Activated CD4-positive, CD25-positive, alpha-beta regulatory T cell treated with anti-CD3 and anti-CD28 coated beads, Interleukin-2, amount 50 U/mL, for 24 hours (primary cell): Measurements from ENCODE around the gene KCNK18.

Source experiments
- ATAC-seq, 2 donors: fragments of 150-1000 bp; cut with Tn5 transposase; one replicate each; pipeline ENCODE4 v1.10.0; 2021; ENCODE audit warnings: mild to moderate bottlenecking in 1 of 2, moderate library complexity in 1 of 2

KCNK18 gene

DNA sequence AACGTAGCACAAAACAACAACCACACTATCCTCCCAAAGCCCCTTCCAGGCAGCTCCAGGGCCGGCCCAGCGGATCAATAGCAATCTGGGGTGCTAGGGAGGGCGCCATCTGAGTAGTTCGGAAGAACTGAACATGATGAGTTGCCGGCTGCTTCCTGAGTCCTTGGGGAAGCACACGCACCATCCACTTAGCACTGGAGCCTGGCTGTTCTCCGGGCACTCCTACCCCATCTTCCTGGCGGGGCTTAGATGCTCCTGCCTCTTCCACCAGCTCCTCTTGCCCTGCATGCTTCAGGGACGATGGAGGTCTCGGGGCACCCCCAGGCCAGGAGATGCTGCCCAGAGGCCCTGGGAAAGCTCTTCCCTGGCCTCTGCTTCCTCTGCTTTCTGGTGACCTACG is at the start of gene KCNK18:
TSS of gene KCNK18 (plus strand) at position 301 of the 400 bp plus-strand sequence. CDS start at position 301, 0 bp downstream.
- ATAC-seq, result no peak

DNA sequence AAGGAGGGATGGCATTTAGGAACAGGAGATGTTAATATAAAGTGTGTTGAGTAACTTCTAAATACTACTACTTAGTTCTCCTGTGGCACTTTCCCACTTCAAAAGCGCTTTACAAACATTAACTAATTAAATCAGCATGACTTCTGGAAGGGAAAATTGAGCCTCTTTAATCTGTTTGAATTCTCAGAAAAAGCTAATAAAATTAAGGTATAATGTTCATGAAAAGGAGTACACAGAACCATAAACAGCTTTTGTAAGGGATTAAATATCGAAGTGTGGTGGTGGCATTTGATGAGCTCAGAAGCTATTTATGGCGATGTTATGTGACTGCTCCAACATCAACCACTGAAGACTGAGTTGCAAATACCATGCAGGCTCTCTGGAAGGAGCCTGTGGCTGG is 49.0 kb upstream of the KCNK18 start:
- ATAC-seq, result no peak

DNA sequence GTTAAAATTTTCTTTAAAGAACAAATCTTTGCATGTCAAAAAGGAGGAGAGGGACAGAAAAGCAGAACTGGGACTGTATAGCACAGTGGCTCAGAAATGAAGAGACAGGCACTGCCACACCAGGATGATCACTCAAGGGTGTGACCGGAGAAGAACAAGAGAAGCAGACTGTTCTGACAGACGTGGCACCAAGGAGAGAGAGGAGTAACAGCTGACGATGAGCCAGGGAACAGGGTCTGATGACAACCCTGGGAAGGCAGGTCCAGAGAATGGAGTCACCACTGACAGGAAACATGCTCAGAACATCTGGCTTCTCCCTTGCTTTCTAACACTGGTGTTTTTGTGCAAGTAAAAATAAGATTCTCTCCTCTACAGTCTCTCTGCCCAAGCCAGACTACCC is 44.6 kb upstream of the KCNK18 start:
- no peak for ATAC-seq

DNA sequence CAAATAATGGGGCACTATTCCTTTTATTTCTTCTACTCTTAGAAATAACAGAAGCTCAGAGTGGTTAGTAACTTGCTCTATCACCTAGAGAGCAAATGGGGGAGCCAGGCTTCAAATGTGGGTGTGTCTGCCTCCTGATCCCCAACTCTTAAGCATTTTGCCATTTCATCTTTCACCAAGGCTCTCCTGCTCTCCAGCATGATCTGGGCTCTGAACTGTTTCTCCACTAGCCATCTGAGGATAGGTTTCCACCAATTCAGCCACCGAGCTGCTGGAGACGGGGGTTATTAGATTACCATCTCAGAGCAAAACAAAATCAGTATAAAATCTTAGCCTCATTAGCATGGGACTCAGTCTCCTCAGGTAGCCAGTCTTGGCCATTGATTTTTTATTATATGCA is 39.0 kb upstream of the KCNK18 start:
- ATAC-seq, result no peak

DNA sequence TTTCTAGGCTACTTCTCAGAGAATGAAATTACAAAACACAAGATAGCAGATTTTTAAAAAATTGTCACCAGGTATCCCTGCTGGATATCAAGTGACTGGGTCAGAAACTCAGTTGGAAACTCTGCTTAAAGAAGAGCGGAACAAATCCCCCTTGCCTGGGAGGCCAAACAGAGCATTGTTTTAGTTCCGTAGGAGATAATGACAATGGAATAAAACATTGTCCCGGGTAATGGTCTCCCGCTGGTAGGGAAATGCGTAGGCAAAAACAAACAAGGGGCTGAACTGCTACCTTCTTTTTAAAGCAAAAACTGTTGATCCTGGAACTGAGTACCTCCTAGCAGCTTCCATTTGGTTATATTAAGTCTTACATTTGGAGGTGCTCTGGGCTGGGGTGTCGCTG is 37.9 kb upstream of the KCNK18 start:
- ATAC-seq, result no peak

DNA sequence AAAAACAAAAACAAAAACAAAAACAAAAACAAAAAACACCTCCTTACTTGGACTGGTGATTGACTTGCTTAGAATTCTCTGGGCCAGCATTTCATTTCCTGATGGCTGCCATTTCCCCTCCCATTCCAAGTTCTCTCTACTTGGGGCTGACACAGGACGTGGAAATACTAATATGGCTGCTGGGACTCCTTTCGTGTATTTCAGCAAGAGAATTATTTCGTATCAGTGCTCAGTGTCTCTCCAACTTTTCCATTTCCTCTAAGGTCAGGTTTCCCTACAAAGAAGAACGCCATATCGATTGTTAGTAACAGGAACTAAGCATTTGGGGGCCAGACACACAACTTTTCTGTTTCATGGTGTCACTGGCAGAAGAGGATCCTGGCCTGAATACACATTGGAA is 36.7 kb upstream of the KCNK18 start:
- no peak for ATAC-seq

DNA sequence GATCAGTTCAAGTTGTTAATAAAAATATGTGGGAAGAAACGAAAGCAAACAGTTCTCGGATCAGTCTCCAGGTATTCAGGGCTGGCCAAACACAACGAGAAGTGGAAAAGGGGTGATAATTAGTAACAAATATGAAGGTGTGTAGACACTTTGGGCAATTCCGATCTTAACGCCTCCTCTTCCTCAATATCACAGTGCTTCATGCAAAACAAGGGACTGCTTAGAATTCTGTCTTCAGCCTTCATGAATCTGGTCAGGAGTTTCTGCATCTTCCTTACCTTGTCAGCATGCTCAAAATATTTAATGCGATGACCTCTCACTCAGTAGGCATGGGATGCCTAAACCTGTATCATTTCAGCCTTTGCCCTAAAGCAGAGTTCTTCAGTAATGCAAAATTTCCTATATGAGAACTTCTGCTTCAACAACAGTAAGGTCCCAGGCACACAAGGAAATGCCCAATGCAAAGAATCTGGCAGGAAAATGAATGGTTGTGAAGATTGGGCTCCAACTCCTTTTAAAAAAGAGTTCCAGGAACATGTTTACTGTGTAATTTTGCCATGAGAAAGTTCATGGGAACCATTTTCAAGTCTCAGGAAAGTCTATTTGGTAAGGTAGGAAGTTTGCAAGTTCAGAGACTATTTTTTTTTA is 35.8 kb upstream of the KCNK18 start:
- ATAC-seq, result no peak

DNA sequence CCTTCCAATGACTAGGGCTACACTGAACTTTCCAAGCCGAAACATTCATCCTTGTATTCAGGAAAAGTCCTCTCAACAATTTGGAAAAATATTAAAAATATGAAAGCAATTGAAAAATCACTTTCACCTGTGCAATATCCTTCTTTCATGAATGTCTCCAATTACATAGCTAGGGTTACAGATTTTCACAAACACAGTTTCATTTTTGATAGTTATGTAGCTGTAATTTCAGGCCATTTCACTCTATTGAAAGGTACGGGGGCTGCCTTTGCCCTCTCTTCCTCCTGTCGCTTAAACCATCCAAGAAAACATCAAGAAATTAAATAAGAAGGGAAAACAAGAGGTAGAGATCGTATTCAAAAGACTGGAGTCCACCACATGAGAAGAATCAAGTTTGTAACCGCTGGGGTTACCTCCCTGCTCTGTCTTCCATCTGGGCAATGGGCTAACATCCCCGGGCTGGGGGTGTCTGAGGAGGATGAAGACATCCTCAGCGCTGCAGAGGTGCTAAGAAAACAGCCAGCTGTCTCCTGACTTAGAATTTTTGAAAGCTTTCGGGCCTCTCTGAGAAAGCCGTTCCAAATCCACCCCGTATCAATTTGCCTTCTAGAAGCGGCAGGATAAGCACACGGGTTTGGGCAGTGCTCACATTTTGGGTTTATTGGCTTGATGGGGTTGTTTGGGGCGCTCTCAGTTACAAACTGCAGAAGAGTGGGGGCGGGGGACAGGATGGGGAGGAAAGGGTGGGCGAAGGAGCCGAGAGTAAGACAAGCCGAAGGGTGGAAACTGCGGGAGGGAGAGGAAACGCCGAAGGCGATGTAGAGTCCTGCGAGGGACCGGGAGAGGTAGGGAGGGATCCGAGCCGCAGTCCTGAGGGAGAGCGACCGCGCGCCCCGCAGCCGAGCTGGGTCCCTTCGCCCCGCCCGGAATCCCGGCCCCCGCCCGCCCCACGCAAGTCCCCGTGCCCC is 34.9 kb upstream of the KCNK18 start:
- no peak for ATAC-seq

DNA sequence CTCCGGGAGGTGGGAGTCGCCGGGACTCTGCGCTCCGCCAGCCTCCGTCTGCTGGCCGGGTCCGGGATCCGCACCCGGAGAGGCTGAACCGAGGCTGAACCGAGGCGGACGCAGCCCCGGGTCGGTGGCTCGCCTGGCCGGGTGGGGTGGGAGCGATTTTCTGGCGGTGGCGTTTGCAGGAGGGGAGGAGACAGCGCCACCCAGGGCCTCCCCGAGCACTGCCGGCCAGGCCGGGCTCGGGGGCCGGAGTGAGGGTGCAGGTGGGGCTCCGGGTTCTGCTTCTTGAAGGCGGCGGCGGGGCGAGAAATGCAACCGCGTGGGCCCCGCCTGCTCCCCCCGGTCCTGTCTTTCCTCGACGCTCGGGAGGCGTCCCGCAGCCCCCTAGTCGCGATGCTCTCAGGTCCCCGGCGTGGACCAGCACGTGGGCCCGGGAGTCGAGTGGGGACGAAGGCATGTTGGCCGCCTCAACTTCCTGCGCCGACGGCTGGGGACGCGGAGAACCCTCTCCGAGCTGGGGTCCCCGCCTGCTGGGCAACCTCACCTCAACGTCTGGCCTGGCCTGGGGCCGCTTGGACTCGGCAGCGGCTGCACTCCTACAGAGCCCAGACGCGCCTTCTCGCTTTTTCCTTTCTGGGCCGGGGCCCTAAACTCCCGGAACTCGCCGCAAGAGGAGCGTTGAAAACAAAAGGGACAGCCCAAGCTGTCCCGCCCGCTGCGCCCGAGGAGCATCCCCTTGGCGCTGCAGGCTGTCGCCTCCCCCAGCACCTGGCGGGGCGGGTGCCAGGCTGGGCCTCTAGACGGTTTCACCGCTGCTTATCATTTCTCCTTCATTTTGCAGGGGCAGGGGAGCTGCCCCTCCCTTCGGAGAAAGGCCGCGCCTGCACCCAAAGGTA is 34.0 kb upstream of the KCNK18 start:
- ATAC-seq, result no peak

DNA sequence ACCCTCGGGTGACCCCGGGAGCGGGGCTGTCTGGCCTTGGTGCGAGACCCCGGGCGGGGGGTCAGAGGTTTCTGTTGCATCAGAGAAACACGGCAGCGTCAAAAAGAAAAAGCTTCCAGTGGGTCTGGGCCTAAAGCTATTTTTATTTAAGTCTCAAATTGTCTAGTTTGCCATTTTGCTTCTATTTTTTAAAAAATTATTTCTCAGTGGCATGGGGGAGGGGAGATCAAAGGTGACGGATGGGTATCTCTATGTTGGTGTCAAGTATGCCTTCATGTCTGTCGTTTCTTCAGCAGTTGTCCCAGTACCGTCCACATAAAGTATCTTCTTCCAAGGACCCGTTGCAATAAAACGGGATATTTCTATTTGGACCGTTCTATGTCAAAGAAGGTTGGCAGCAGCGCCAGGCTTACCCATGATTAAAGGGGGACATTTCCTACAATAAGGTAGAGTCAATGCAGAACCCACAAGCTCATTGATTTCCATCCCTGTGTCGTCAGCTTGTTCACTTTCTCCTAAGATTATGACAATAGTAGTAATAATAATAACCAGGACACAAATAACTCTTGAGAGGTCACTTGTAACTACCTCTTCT is 33.2 kb upstream of the KCNK18 start:
- no peak for ATAC-seq

DNA sequence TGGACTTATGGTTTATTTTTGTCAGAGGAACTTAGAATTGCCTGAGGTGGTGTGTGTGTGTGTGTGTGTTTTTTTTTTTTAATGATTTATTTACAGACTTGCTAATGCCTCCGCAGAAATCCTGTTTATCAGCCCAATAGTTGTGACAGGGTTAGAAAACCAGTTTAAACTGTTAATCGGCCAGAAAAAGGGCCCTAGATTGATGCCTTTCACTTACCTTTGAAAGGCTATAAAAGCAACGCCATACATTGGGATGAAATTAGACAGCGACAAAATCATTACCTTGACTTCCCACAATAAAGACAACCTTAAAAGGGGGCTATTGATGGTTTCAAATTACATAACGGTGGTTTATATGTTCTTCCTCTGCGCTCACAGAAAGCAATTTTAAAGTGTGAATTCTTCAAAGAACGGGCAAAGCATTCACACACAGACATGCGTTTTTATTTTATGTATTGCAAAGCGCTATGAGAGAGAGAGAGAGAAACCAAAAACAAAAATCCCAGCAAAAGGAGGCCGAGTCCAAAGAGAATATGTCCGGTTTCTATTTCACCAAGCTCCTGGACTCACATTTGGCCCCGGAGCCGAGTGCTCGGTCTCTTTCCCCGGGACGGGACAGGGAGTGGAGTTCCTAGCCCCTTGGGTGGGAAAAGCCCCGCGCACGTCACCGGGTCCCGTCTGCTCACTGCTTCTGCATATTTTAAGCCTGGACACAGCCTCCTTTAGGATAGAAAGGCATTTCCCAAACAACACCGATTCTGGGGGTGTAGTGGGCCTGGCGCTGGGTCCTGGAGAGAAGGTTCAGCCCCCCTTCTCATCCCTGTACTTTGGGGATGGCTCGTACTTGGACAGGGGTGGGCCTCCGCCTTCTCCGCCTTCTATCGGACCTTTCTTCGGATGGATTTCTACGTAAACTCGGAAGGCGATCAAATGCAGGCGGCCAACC is 32.4 kb upstream of the KCNK18 start:
- no peak for ATAC-seq

DNA sequence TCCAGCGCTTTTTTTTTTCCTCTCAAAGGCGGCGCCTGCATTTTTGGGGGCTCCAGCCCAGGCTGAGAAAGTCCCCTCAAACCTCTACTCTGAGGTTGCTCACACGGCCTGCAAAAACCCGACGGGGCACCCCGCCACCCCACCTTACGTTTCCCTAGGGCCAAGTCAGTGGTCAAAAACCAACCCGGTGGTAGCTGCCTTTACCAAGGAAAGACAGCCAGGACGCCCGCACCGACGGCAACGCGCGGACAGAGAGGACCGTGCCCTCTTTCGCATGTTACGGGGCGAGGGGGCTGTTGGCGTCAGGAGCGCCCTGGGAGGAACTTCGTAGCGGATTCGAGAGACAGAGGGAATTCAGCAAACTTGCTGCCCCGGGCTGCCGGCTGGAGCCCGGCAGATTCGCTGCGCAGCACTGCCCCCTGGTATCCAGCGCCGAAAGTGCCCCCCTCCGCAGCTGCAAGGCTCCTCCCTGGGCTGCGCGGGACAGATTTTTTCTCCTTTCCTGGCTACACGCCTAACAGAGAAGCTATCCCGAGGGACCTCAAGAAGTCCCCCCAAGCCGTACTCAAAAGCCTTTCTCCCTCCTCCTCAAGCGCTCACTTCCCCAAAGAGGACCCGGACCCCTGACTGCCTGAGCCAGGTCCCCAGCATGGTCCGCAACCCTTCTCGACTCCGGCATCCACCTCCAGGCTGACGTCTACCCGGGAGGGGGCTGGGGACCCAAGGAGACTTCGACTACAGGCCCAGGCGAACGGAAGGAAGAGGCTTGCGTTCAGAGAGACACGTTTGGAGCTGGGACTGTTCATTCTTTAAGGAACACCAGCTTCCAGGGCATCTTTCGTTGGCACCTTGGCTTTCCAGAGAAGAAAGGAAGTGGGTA is 31.5 kb upstream of the KCNK18 start:
- no peak for ATAC-seq

DNA sequence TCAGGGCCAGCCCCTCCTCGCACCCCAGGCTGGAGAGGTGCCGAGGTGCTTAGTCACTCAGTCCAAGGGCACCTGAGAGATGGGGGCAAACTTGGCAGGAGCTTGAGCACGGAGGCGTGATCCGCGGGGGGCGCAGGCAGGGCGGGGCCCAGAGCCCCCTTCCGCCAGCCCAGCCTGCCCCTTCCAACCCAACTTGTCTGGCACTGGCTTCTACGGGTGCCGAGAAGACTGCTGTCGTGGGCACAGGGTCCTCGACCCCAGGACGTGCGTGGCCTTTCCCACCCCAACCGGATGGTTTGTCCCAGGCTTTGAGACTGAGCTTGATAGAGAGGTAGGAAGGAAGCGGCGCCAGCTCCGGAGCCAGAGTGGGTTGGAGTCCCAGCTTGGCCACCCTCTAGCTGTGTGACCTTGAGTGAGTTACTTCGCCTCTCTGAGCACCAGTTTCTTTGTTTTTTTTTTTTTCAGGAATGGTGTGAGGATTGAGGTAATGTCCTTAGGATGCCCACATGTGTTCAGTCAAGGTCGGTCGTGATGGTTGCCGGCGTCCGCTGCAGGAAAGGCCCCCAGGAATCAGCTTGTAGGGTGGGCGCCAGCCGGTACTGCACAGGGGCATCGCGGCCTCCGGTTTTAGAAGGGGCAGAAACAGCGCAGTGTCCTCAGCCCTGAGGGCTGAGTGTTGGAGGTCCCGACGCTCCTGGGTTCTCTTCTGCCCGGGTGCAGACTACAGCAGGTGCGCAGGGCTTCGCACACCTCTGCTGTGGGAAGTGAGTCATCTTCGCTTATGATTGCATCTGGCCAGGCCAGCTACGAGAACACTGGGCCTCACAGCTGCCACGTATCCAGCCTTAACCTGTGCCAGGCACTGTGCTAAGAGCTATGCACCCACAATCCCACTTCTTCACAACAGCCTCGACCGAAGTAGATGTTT is 30.6 kb upstream of the KCNK18 start:
- no peak for ATAC-seq

DNA sequence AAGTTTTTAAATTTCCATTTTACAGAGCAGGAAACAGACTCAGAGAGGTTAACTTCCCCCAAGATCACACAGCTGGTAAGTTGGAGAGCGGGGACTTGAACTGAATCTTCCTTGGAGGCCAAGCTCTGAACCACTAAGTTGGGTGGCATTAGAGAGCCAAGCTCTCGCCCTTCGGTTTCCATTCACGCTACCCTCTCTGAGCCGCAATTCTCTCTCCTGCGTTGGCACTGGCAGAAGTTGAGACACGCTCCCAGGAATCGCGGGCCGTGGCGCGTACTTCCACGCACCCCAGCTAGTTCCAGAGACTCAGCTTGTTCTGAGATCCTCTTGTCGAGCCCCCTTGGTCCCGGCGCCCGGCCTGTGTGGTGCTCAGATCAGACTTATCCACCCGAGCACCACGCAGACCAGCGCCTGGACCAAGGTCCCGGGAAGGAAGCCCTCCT is 29.9 kb upstream of the KCNK18 start:
- no peak for ATAC-seq

DNA sequence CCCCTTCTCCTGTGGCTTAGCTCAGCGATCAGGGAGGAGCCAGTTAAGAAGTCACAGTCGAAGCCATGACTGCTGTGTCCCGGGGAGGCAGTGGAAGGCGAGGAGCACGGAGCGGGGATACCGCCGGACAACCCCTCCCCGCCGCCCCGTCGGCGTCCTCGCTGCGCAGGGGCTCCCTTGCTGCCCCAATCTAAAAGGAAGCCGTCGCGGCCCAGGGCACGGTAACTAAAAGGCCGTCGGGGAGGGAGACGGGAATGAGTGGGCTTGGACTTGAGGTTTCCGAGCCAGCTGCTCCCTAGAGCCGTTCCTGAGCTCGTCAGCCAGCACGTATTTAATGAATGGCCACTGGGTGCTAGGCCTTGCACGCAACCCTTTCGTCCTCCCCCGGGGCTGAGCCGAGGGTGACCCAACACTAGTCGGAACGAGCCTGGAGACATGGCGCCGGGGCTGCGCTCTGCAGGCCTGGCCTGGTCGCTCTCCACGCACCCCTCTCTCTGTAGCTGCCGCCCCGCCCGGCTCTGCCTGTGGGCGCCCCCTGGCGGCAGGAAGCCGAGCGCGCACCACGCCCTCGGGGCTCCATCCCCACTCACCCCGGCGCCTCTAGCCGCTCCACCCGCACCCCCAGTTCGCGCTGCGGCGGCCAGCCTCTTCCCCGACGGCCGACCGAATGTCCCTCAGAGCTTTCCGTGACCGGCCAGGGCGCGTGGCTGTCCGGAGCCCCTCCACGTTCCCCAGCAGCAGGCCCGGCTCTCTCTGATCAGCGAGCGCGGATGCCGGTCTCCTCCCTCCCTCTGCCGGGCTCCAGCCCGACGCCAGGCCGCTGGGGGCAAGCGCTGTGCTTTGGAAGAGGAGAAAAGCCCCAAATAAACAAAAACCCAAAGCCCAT is 29.3 kb upstream of the KCNK18 start:
- ATAC-seq, result peak; percentile 86 to 87

DNA sequence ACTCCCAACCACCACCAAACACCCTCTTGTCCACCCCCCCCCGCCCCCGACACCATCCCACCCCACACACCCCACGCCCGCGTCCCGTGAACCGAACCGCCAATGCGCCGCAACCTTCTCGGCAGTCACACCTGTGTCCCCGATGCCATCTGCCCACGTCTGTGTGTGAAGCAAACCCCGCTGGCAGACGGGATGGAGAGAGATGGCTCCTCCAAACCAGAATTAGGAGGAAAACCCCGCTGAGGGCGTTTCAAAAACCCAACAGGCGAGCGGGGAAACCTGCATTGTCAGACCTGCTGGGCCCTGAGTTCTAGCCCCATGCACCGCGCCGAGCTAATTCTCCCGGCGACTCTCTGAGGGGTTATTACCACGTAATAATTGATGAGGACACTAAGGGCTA is 28.6 kb upstream of the KCNK18 start:
- ATAC-seq, result no peak

DNA sequence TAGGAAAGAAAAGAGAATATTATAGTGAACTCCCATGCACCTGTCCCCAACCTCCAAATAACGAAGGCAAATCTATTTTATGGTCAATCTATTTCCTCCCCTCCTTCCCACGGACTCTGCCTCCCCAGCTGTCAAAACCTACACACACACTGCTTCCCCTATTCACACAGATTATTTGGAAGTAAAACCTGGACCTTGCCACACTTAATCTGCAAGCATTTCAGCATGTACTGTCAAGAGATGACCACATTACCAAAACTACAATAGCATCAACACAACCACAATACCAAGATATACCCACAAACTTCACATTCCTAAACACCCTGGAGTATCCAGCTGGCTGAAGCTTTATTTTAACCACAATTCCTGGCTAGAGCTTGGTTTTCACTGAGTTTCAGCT is 27.8 kb upstream of the KCNK18 start:
- ATAC-seq, result no peak

DNA sequence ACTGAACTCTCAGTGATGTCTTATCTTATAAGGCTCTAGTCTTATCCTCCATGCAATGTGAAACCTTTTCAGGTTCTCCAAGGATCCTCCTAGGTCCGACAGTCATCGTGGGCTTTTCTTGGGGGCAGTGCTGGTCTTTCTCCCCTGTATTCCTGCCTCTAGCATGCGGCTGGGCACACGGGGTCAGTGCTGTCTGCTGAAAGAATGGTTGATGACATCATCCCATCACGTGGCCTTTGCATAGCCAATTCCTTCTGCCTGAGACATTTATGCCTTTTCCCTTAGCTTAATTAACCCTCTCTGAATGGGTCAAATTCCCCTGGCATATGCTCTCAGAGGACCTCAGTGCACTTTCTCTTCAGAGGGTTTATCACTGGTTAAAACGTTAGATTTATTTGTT is 27.0 kb upstream of the KCNK18 start:
- ATAC-seq, result no peak
